ENCODE data around the gene GRM7.

The GRM7 gene

DNA sequence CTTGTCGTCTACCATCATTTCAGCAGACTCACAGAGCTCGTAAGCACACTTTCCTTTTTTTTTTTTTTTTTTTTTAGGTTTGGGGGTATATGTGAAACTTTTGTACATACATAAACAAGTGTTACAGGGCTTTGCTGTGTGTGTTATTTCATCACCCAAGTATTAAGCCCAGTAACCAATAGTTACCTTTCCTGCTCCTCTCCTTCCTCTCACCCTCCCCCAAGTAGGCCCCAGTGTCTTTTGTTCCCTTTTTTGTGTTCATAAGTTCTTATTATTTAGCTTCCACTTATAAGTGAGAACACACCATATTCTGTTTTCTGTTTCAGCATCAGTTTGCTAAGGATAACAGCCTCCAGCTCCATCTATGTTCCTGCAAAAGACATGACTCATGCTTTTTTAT, 746.8 kb downstream of the GRM7 start:
- no peak for DNase-seq

- DNase-seq = no peak
Observed at GRCh38 chr3:7610634-7611033, 749.7 kb downstream of the GRM7 start.

GRCh38 chr3:7615043-7615442, 754.1 kb downstream of the GRM7 start:
- DNase-seq = no peak

GRCh38 chr3:7618606-7619005, 757.7 kb downstream of the GRM7 start:
- no peak for DNase-seq

DNA sequence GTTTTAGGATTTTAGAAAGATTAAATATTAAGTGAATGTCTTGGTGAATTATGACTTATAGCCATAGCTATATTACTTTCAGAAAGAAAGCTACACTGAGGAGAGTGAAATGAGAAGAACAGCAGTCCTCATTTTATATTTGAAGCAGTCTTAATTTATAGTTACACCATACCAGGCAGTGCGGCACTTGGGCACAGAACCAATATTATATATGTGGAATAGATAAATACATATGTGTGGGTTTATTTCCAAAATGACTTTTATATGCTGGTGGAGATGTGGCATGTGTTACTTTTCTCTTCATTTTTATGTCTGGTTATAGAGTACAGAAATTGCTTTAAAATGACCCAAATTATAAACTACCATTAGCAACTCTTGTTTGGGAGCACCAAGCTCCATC, 759.5 kb downstream of the GRM7 start:
- no peak for DNase-seq

GRCh38 chr3:7621046-7621630, 760.2 kb downstream of the GRM7 start:
- no peak for DNase-seq

- no peak for DNase-seq
Observed at GRCh38 chr3:7621651-7622050, 760.7 kb downstream of the GRM7 start.

GRCh38 chr3:7625021-7625420, 764.1 kb downstream of the GRM7 start:
- DNase-seq = no peak

DNA sequence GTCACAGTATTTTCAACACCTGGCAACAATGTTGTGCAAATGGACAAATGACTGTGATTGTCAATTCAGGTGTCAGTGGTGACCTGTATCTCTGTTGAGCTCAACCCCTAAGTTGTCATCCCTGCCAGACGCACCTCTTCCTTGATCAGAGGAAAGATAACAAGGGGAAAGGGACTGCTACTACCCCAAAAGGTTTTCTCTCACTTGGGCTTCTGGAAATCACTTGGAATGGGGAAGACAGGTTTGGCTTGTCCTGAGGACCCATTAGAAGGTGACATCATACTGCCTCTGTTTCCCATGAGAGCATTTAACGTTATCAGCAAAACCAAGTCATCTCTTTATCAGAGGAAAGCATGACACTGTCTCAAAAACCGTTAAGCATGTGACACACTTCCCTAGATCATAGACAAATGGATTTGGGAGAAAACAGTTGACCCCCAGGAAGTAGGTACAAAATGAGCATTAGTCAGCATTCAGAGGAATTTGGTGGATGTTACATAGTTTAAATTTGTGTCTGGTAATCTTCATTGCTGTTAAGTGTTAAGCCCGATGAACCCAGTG, 769.5 kb downstream of the GRM7 start:
- no peak for DNase-seq

DNA sequence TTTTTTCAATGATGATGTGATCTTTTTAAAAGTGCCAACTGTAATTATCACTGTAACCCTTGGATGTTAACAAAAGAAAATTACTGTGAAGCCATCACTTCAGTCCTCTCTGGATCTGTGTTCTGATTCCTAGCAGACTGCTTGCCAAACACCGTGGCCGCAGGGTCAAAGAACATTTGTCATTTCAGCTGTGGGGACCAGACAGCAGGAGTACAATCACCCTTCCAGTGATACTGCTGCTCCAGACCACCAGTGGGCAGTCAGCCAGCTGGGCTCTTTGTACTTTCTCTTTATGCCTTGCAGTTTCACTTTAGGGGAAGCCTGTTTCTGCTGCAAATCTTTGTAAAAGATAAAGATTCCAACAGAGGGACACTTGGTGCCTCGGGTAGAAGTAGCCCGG, 770.0 kb downstream of the GRM7 start:
- no peak for DNase-seq

DNA sequence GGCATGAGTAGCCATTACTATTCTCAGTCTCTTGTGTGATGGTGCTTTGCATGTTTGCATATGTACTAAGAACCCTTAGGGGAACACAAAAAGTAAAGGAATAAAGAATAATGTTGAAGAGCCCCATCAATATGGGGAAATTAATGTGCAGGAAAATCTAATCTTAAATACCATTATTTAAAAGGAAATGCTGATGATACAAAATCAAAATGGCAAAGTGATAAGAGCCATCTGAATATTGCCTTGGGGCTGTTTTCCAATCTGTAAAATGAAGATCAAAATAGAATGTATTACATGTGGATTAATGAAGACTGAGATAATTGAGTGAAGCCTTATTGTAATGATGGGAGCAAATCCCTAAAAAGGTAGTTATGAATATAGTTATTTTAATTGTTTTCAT, 771.4 kb downstream of the GRM7 start:
- DNase-seq = no peak

GRCh38 chr3:7637694-7638093, 776.8 kb downstream of the GRM7 start:
- DNase-seq = no peak

- DNase-seq = no peak
Observed at GRCh38 chr3:7638103-7638502, 777.2 kb downstream of the GRM7 start.

DNA sequence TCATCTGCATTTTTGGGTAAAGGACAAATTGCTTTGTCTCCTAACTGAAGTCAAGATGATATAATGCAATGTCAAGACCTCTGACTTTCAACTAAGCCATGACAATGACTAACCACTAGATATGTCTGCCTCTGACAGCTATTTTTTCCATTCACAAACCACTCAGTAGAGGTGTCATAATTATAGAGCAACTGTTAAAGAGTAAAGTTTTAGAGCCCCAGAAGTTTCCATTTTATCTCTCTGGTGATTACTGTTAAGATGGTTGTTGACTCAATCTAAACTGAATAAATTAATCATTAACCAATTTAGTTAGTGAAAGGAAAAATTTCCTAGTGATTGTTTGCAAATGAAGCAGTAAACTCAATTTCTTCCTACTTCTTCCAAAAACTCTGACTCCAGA, 779.9 kb downstream of the GRM7 start:
- no peak for DNase-seq

DNA sequence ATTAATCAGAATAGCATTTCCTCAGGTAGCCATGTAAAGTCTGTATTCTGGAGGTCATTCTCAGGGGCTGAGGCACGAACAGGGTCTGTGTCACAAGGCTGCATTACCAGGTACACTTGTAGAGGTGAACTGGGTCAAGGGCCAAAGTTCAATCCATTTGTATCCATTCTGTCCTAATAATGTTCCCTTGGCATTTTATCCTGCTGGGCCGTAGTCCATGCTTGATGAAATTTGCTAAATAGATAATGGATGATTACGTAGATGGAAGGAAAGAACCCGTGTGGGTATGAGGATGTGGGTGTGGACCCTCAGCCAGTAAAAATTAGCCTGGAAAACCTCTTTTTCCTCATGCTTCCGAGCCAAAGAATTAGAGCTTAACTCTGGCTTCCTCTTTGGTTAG, 785.9 kb downstream of the GRM7 start:
- no peak for DNase-seq

GRCh38 chr3:7650466-7650865, 789.6 kb downstream of the GRM7 start:
- no peak for DNase-seq

- no peak for DNase-seq
Observed at GRCh38 chr3:7651274-7651673, 790.4 kb downstream of the GRM7 start.

DNA sequence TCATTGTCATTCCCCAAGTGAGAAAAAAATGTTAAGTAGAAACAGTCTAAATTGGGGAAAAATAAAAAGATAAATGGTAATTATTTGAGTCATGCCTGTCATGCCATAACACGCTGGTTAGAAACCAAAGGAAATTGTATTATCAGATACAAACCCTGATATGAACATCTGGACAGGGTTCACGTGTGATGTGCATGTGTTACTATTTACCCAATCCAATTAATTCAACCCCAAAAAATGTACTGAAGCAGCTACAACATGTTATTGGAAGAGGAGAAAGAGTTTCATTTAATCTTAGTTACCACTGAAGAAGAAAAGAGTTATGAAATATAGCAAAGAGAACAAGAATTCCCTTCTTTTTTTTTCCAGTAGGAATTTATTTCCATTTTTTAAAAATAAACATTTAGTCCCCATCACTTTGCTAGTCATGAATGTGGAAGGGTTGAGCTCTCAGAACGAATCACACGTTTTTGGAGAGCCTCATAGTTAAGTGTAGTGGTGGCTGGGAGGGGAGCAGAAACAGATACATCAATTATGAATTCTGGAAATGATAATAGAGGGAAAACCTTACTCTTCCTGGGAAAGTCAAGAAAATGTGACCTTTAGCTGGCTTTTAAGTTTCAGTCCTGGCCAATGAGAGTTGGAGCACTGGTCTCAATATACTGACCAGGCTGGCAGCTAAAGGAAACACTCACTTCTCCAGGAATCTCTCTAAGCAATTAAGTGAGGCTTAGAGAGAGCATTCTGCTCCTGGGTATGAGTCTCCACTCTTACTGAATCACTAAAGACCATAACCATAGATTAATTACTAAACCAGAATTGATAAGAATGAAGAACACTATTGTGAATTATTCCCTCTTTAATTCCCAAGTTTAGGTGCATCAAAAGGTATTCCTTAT, 796.5 kb downstream of the GRM7 start:
- no peak for DNase-seq

- no peak for DNase-seq
Observed at GRCh38 chr3:7658294-7658693, 797.4 kb downstream of the GRM7 start.

DNA sequence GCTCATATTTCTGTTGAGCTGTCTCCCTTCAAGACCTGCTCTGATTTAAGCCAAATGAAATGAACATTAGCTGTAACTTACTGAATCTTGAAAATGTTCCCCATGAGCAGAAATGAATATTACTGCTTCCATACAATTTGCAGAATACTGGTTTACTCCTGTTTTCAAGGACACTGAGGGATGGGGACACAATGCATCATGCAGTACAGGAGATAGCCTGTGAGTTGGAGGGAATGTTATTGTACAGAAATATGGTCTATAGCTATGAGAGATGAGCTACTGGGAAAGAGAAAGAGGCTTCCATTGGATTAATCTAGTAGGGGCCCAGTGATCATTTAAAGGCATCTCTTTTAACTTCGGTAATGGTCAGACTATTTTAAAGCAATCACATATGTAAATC, 798.2 kb downstream of the GRM7 start:
- no peak for DNase-seq

GRCh38 chr3:7663771-7664170, 802.9 kb downstream of the GRM7 start:
- DNase-seq = no peak

- no peak for DNase-seq
Observed at GRCh38 chr3:7667774-7668173, 806.9 kb downstream of the GRM7 start.

GRCh38 chr3:7669641-7670040, 808.7 kb downstream of the GRM7 start:
- DNase-seq = no peak

GRCh38 chr3:7678521-7678920, 817.6 kb downstream of the GRM7 start:
- DNase-seq = no peak

Measured in activated CD4-positive, alpha-beta T cell treated with anti-CD3 and anti-CD28 coated beads, Interleukin-2, amount 50 U/mL, for 48 hours (primary cell).